ENCODE data around the gene ZBED5.
"Not testable (repeated sequence)": the region's sequence is repeated elsewhere in the genome, so short reads cannot be mapped to it uniquely, and the experiment has no call there.

ZBED5 gene

DNA sequence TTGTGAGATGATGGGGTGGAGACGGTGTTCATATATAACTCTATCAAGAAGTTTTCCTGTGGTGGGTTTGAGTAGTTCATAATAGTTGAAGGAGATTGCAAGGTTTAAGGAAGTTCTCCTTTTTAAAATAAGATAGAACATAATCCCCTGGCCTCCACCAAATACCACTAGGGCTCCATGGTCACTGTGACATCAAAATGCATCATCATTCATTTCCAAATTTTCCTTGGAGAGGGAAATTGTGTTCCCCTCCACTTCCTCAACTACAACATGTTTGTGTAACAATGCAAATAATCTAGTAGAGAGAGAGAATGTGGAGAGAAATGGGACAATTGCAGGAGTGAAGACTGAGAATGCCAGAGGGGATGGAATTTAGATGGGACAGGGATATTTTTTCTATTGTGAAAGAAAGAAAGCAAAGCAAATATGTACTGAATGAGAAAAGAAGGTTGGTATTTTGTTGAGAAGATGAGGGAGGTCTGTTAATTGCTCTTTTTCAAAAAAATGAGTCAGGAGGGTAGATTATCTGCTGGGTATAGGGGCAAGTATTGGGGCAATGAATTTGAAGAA lies 33.4 kb upstream of the ZBED5 start:
- TF ChIP-seq, protein P1, sequence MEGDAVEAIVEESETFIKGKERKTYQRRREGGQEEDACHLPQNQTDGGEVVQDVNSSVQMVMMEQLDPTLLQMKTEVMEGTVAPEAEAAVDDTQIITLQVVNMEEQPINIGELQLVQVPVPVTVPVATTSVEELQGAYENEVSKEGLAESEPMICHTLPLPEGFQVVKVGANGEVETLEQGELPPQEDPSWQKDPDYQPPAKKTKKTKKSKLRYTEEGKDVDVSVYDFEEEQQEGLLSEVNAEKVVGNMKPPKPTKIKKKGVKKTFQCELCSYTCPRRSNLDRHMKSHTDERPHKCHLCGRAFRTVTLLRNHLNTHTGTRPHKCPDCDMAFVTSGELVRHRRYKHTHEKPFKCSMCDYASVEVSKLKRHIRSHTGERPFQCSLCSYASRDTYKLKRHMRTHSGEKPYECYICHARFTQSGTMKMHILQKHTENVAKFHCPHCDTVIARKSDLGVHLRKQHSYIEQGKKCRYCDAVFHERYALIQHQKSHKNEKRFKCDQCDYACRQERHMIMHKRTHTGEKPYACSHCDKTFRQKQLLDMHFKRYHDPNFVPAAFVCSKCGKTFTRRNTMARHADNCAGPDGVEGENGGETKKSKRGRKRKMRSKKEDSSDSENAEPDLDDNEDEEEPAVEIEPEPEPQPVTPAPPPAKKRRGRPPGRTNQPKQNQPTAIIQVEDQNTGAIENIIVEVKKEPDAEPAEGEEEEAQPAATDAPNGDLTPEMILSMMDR (IDR thresholded peaks at IDR 0.05; ENCODE audit: low read length, missing control alignments), result no peak
- DNase-seq (ENCODE audit: low read depth), result no peak
- no peak overlapping the region for H3K4me3 ChIP-seq (replicated peaks; ENCODE audit: low read depth, low read length)

DNA sequence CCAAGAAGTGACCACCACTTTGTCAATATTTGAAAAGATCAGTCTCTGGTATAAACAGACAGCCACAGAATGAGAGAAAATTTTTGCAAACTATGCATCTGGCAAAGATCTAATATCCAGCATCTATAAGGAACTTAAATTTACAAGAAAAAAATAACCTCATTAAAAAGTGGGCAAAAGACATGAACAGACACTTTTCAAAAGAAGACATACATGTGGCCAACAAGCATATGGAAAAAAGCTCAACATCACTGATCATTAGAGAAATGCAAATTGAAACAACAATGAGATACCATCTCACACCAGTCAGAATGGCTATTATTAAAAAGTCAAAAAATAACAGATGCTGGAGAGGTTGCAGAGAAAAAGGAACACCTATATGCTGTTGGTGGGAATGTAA lies 32.2 kb upstream of the ZBED5 start:
- not testable (repeated sequence) for DNase-seq (ENCODE audit: low read depth); H3K4me3 ChIP-seq (replicated peaks; ENCODE audit: low read depth, low read length)

DNA sequence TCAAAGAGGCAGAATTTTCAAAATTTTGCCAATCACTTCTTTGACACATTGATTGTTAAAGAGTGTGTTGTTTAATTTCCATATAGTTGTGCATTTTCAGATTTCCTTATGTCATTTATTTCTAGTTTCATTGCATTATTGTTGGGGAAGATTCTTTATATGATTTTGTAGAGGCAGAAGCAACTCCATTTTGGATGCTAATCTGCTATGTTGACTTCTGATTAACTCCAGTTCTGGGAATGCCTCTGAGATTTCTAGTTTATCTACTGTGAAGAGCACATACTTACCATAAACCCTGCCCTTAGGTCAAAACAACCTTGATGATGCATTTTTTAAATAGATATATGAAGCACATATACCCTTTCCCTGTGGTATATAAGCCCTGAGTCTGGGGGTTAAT lies 29.5 kb upstream of the ZBED5 start:
- TF ChIP-seq, protein P1 (IDR thresholded peaks at IDR 0.05; ENCODE audit: low read length, missing control alignments), result no peak
- no peak overlapping the region for H3K4me3 ChIP-seq (replicated peaks; ENCODE audit: low read depth, low read length)
- DNase-seq (ENCODE audit: low read depth), result no peak

DNA sequence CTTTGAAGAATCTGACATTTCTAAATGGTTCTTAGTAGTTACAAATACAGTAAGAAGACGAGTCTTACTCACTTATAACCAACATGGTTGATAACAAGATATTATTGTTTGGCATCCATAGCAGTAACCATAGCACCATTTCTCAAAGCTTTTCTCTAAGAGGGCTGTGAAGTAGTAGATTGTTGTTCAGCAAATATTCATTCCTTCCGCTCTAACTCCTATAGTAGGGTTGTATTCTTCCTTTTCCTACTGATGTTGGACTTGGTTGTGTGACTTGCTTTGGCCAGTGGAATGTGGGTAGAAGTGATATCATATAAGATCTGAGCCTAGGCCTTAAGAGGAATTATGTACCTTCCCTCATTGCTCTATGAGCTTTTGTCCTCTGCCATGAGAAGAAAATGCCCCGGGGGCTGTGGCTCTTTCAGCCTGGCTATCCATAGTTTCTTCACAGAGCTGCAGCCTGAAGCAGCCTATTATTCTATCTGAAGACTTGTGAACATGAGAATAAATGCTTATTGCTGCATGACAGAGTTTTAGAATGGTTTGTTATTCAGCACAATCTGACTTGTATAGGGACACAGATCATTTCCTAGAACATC lies 28.9 kb upstream of the ZBED5 start:
- no peak for DNase-seq (ENCODE audit: low read depth)
- H3K4me3 ChIP-seq (replicated peaks; ENCODE audit: low read depth, low read length), result no peak overlapping the region
- TF ChIP-seq, protein P1 (IDR thresholded peaks at IDR 0.05; ENCODE audit: low read length, missing control alignments), result no peak

DNA sequence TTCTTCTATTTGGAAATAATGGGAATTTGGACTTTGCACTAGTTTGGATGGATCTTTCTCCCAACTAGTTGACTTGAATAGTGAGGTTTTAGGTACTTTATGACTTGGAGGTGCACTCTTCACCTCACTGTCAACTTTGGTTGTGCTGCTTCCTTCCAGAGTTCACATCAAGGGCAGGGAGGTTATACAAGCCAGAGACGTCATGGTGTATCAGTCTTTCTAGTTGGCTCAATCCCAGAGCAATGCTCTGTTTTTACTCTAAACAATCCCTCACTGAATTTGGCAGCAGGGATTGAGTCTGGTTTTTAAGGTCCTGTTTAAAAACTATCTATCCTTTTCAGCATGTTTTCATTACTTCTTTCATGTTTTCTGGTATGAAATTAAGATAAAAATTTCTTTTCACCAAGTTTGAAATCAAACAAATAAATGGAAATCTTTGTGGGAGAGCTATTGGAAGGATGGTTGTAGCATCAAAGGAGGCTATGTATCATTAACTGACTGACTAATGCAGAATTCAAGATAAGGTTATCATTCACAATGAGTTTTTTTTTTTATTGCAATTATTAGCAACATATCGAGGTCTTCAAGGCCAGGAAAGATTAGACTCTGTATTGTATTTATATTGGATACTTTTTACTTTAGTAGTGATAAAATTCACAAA lies 28.0 kb upstream of the ZBED5 start:
- no peak overlapping the region for H3K4me3 ChIP-seq (replicated peaks; ENCODE audit: low read depth, low read length)
- peak; percentile 49 for DNase-seq (ENCODE audit: low read depth)
- TF ChIP-seq, protein P1 (IDR thresholded peaks at IDR 0.05; ENCODE audit: low read length, missing control alignments), result no peak

DNA sequence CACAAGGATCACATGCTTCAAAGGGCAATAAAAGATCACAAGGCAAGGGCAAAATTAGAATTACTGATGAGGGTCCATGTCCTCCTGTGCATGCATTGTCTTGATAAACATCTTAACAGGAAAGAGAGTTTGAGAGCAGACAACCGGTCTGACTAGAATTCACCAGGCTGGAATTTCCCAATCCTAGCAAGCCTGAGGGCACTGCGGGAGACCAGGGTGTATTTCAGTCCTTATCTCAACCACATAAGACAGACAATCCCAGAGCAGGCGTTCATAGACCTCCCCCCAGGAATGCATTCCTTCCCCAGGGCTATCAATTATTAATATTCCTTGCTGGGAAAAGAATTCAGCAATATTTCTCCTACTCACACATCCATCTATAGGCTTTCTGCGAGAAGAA lies 26.4 kb upstream of the ZBED5 start:
- DNase-seq (ENCODE audit: low read depth); H3K4me3 ChIP-seq (replicated peaks; ENCODE audit: low read depth, low read length): not testable (repeated sequence)

DNA sequence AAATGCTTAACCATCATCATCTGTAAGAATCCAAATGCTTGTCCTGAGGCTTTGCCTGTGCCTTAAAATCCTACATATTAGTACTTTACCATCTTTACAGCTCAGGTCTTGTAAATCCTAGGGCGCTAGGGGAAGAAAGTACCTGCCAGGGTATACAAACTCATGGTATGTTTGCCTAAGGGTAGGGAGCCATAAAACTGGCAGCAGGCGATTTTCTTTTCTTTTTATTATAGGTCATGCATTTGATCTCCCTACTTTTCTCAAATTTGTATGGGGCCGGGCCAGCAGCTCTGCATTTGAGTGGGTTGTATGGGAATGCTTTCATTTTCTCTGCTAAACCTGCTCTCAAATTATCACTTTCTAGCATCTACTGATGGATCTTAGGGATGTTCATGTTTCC lies 24.0 kb upstream of the ZBED5 start:
- DNase-seq (ENCODE audit: low read depth), result no peak
- TF ChIP-seq, protein P1 (IDR thresholded peaks at IDR 0.05; ENCODE audit: low read length, missing control alignments), result no peak
- H3K4me3 ChIP-seq (replicated peaks; ENCODE audit: low read depth, low read length), result no peak overlapping the region

Measured in fibroblast of pulmonary artery (primary cell).